Mucosa of stomach (tissue), 1 donor: Measurements from ENCODE around the gene ADAMTS3.

Source experiments
- H3K27me3 ChIP-seq: one replicate; pipeline ENCODE4 v1.7.0; 2013; ENCODE audit warnings: mild to moderate bottlenecking, low read length; ENCODE audit not compliant: control insufficient read depth, insufficient read depth
- H3K36me3 ChIP-seq: one replicate; pipeline ENCODE4 v1.7.0; 2013; ENCODE audit warnings: low read length; ENCODE audit not compliant: control insufficient read depth, insufficient read depth
- H3K4me1 ChIP-seq: one replicate; pipeline ENCODE4 v1.7.0; 2013; ENCODE audit warnings: mild to moderate bottlenecking, low read length; ENCODE audit not compliant: control insufficient read depth, insufficient read depth
- H3K4me3 ChIP-seq: one replicate; pipeline ENCODE4 v1.7.0; 2013; ENCODE audit warnings: low read length
- H3K9ac ChIP-seq: one replicate; pipeline ENCODE4 v1.7.0; 2013; ENCODE audit warnings: mild to moderate bottlenecking, low read length, moderate library complexity
- H3K9me3 ChIP-seq: one replicate; pipeline ENCODE4 v1.7.0; 2013; ENCODE audit warnings: mild to moderate bottlenecking, low read length, moderate library complexity; ENCODE audit not compliant: control insufficient read depth
- donor health status: Pancreatic carcinoma.

Gene ADAMTS3

DNA sequence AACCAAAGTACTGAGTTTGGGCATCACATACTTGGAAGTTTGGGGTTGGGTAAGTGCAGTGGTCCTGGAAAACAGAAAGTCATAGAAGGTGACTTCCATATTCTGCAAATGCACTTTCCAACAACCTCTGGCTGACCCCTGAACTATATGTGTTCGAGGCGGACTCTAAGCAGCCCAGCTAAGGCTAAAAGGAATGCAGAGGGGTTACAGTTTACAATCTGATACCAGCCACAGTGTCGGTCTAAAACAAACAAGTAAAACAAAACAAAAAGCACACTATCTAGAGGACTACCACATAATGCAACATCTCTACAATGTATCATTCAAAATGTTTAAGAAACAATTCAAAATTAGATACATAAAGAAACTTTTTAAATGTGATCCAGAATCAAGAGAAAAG lies 185.6 kb downstream of the ADAMTS3 start:
- Histone ChIP-seq H3K4me1 (no peaks in the 10 kb centered on the region), H3K4me3 (no peak overlapping the region), H3K9me3 (no peaks in the 10 kb centered on the region), H3K9ac (no peak overlapping the region), H3K36me3 (no peaks in the 10 kb centered on the region), H3K27me3 (no peaks in the 10 kb centered on the region)

DNA sequence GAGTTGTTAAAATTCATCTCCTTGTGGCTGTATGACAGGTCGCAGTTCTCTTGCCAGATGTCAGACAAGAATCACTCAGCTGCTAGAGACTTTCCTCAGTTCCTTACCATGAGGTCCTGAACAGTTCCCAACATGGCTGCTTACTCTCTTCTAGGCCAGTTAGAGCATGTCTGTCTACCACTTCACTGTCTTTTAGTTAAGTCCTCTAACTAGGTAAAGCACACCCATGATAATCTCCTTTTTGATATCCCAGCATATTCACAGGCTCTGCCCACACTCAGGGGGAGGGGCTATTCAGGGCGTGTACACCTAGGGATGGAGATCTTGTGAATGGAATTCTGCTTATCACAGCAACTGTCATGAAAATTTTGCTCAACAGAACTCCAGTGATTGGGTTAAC lies 190.1 kb downstream of the ADAMTS3 start:
- Histone ChIP-seq H3K9ac (no peak overlapping the region), H3K4me1 (no peaks in the 10 kb centered on the region), H3K9me3 (no peaks in the 10 kb centered on the region), H3K36me3 (no peaks in the 10 kb centered on the region), H3K27me3 (no peaks in the 10 kb centered on the region), H3K4me3 (no peak overlapping the region)

DNA sequence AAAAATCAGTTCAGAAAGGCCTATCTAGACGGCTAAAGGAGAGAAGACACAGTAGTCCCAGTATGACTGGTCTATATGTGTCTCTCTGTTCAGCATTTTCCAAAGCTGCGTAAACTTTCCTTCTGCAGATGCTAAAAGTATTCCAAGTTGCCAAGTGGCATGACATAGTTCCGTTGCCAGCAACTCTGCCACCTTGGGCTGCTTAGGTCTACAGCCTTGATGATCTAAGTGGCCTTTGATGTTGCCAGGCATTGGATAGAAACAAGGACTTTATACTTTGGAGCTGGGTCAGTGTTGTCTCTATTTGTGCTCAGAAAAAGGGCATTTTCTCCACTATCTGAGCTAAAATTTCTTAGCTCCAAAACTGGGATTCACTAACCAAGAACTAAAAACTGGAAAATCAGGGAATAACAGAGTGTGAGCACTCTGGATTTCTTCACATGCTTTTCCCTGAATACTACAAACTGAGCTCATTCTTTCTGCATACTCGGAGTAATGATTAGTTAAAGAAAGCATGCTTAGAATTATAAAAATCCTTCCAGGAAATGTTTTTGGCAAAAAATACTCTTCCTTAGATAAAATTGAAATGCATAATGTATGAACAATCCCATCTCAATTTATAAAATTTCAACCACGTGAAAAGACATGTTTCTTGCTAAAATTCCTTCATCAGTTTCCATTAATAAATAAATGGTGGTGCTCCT lies 191.4 kb downstream of the ADAMTS3 start:
- Histone ChIP-seq H3K9me3 (no peaks in the 10 kb centered on the region), H3K4me3 (no peak overlapping the region), H3K4me1 (no peaks in the 10 kb centered on the region), H3K9ac (no peak overlapping the region), H3K27me3 (no peaks in the 10 kb centered on the region), H3K36me3 (no peaks in the 10 kb centered on the region)

DNA sequence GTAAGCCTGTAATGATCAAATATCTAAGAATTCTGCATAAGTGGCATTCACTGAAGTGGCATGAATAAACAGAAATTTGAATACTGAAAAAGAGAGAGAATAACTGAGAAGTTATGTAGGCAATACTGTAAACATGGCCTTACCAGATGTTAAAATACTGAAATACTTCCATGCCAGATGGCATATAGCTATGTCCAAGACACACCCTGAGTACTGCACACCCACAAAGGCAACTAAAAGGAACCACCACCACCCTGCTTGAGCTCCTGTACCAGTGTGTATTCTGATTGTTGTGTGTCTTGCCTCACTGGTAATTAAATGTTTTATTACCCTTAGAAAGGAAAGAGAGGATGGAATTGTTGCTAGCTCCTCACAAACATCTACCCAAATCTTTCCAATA lies 192.1 kb downstream of the ADAMTS3 start:
- no peaks in the 10 kb centered on the region for H3K9me3 ChIP-seq
- H3K27me3 ChIP-seq, result no peaks in the 10 kb centered on the region
- no peaks in the 10 kb centered on the region for H3K4me1 ChIP-seq
- H3K9ac ChIP-seq, result no peak overlapping the region
- no peak overlapping the region for H3K4me3 ChIP-seq
- H3K36me3 ChIP-seq, result no peaks in the 10 kb centered on the region

DNA sequence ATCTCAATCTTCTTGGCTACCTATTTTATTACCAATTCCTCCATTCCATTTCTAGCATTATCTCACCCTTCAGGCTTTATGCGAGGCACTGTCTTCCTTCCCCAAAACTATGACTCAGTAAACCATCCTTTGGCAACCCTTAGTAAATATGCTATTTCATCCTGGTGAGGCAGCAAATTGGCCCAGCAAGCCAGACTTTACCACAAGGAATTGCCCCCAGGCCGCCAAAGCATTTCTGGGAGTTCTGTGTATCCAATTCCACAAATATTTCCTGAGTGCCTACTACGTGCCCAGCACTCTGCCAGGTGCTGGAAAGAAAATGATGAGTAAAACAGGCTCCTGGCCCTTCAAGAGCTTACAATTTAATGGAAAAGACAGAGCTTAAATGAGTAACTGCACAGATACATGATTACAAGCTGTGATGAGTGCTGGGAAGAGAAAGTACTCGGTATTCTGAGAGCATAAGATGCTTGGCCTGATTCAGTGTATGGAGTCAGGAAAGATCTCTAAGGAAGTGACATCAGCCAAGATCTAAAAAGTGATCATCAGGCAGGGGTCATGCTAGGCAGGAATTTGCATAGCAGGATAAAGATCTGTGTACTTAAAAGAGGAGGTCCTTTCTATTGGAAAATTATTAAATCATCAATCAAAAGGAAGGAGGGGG lies 193.8 kb downstream of the ADAMTS3 start:
- Histone ChIP-seq H3K4me1 (no peaks in the 10 kb centered on the region), H3K27me3 (no peaks in the 10 kb centered on the region), H3K4me3 (no peak overlapping the region), H3K36me3 (no peaks in the 10 kb centered on the region), H3K9me3 (no peaks in the 10 kb centered on the region), H3K9ac (no peak overlapping the region)

DNA sequence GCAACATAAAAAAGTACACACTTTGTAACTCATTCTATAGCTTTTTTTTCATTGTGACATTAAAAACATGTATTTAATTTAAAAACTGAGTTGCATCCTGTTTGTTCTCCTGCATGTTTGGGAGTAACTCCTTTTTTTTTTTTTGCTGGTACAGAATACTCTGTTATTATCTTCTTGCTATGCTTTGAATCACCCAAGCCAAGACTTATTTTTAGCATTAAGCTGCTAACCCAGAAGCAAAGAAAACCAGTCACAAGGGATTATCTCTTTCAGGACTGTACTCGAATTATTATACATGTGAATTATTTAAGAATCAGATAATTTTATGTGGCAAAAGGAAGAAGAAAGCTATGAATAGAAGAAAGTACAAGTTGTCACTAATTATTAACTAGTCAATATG lies 194.9 kb downstream of the ADAMTS3 start:
- Histone ChIP-seq H3K4me3 (no peak overlapping the region), H3K9me3 (no peaks in the 10 kb centered on the region), H3K36me3 (no peaks in the 10 kb centered on the region), H3K27me3 (no peaks in the 10 kb centered on the region), H3K4me1 (no peaks in the 10 kb centered on the region), H3K9ac (no peak overlapping the region)

DNA sequence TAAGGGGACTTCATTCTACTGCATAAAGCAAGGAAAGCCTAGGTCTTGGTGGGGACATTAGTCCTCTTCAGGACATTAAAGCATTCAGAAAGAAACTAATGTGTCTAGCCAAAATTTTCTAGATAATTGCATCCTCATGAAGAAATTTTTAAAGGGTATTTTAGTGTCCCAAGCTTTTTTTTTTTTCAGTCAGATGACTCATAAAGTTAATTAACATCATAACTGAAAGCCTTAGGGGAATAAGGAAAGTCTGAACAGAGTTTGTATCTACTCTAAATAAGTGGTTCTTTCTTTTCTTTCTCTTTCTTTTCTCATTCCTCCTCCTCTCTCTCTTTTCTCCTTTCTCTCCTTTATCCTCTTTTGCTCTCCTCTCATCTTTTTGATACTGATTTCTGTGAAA lies 202.4 kb downstream of the ADAMTS3 start:
- Histone ChIP-seq H3K9ac (no peak overlapping the region), H3K27me3 (no peaks in the 10 kb centered on the region), H3K4me1 (no peaks in the 10 kb centered on the region), H3K4me3 (no peak overlapping the region), H3K36me3 (no peaks in the 10 kb centered on the region), H3K9me3 (no peaks in the 10 kb centered on the region)

DNA sequence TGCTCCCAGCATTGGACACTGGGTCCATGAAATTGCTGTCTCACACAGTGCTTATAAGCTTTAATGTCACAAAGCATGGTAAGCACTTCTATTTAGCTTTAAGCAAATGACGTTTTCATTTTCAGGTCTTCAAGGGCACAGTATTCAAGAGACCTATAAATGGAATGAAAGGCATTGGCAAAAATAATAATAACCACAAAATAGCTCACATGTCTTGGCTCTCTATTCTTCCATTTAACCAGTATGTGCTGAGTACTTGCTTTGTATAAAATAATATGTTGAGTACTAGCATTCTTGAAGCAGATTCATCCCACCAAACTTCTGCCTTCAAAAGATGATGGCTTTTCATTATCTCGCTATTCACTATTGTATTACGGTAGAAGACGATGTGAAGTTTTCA lies 203.0 kb downstream of the ADAMTS3 start:
- Histone ChIP-seq H3K36me3 (no peaks in the 10 kb centered on the region), H3K9me3 (no peaks in the 10 kb centered on the region), H3K4me1 (no peaks in the 10 kb centered on the region), H3K27me3 (no peaks in the 10 kb centered on the region), H3K9ac (no peak overlapping the region), H3K4me3 (no peak overlapping the region)

DNA sequence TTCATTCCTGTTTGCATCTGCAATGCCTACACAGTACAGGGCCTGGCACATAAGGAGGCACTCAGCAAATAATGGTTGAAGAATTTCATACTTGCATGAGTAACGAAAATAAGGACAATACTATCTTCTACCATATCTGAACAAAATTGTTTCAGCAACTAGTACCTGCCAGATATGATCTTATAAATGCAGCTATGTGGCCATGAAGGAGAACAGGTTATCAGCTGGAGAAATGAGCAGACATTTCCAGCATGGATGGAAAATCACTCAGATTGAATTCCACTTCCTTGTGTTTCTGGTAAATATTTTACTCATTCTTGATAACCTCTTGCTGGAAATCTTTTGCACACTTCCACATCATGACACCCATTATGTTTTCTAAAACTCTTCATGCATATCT lies 204.0 kb downstream of the ADAMTS3 start:
- no peak overlapping the region for H3K9ac ChIP-seq
- no peaks in the 10 kb centered on the region for H3K4me1 ChIP-seq
- no peaks in the 10 kb centered on the region for H3K36me3 ChIP-seq
- no peak overlapping the region for H3K4me3 ChIP-seq
- no peaks in the 10 kb centered on the region for H3K27me3 ChIP-seq
- no peaks in the 10 kb centered on the region for H3K9me3 ChIP-seq

DNA sequence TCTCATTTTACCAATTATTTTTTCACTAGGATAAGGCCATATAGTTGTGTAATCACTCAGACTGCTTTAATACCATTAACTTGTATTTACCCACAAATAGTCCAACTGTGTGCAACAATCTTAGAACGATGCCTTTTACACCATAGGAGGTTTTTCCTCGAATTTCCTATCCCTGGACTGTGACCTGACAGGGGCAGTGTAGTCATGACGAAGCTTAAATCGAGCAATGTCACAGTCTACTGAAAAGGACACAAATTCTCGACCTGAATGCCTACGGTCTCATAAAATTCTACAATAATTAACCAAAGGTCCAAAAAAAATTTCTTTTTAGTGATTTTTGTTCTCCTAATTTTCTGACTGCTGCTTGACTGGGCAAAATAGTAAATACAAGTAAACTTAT lies 208.9 kb downstream of the ADAMTS3 start:
- no peaks in the 10 kb centered on the region for H3K9me3 ChIP-seq
- no peak overlapping the region for H3K9ac ChIP-seq
- H3K36me3 ChIP-seq, result no peaks in the 10 kb centered on the region
- H3K27me3 ChIP-seq, result no peaks in the 10 kb centered on the region
- H3K4me1 ChIP-seq, result no peaks in the 10 kb centered on the region
- no peak overlapping the region for H3K4me3 ChIP-seq

DNA sequence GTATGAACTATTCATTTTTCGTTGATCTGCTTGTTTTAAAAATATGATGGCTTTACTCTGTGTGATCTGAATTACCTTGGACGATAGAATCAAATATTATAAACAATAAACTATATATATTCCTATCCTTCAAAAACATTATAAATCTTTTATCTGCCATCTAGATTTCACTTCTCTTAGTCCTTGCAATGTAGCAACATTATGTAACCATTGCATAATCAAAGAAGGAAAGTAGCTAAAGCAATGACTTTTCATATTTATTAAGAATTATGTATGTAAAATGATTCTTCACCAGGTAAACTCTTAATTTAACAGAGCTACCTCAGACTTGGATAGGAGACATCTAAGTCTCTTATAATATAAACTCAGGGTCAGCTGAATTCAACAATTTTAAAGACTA lies 210.5 kb downstream of the ADAMTS3 start:
- Histone ChIP-seq H3K27me3 (no peaks in the 10 kb centered on the region), H3K9ac (no peak overlapping the region), H3K4me1 (no peaks in the 10 kb centered on the region), H3K4me3 (no peak overlapping the region), H3K9me3 (no peaks in the 10 kb centered on the region), H3K36me3 (no peaks in the 10 kb centered on the region)

DNA sequence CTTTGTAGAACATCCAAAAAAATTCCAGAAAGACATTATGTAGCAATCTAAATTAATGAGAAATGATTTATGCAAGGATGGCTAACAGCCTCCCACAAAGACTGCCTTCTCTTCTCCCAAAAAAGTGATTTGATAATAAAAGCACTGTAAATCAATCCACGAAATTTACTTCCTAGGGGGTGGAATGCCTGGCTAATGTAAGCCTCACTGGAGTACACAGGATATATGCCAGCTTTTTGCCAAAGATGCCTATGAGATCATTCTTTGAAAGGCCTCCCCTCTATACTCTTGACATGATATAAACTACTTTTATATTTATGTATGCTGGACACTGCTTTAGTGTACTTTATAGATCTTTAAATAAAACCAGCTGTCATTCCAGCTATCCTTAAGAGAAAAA lies 211.1 kb downstream of the ADAMTS3 start:
- H3K4me1 ChIP-seq, result no peaks in the 10 kb centered on the region
- H3K9ac ChIP-seq, result no peak overlapping the region
- no peaks in the 10 kb centered on the region for H3K36me3 ChIP-seq
- H3K4me3 ChIP-seq, result no peak overlapping the region
- H3K9me3 ChIP-seq, result no peaks in the 10 kb centered on the region
- no peaks in the 10 kb centered on the region for H3K27me3 ChIP-seq
